Smooth muscle cell (in vitro differentiated cells): ENCODE data around the gene DOK7. TPM values are rescaled to one million over a fixed set of nuclear protein-coding genes. Genes with fewer than 3 reads are reported as not detected.

Experiments used
- DNase-seq: peaks from one replicate; lab custom pipeline; 2025; ENCODE audit not compliant: unreplicated experiment; lab: John Stamatoyannopoulos, UW
- H2AFZ ChIP-seq: fragments of 200-600 bp; sonication (generic); 2 replicates; pipeline ENCODE4 v1.6.0; 2016; ENCODE audit warnings: antibody characterized with exemption, low read depth, mild to moderate bottlenecking
- H3F3A ChIP-seq: fragments of 200-600 bp; sonication (generic); 2 replicates; pipeline ENCODE4 v1.6.0; 2017; ENCODE audit warnings: antibody characterized with exemption, low read depth
- H3K27ac ChIP-seq: fragments of 200-600 bp; sonication (generic); 2 replicates; pipeline ENCODE4 v1.5.1; 2016; ENCODE audit warnings: low read depth, mild to moderate bottlenecking
- H3K27me3 ChIP-seq: fragments of 200-600 bp; sonication (generic); 2 replicates; pipeline ENCODE4 v1.6.1; 2016; ENCODE audit warnings: low read depth, mild to moderate bottlenecking
- H3K36me3 ChIP-seq: fragments of 200-600 bp; sonication (generic); 2 replicates; pipeline ENCODE4 v1.5.1; 2016; ENCODE audit warnings: low read depth
- H3K4me1 ChIP-seq: fragments of 200-600 bp; sonication (generic); 2 replicates; pipeline ENCODE4 v1.5.1; 2016; ENCODE audit warnings: low read depth
- H3K4me2 ChIP-seq: fragments of 200-600 bp; sonication (generic); 2 replicates; pipeline ENCODE4 v1.6.0; 2016; ENCODE audit warnings: mild to moderate bottlenecking
- H3K4me3 ChIP-seq: fragments of 200-600 bp; sonication (generic); 2 replicates; pipeline ENCODE4 v1.5.1; 2016; ENCODE audit warnings: mild to moderate bottlenecking
- H3K79me2 ChIP-seq: fragments of 200-600 bp; sonication (generic); 2 replicates; pipeline ENCODE4 v1.6.0; 2016; ENCODE audit warnings: low read depth, mild to moderate bottlenecking
- H3K9ac ChIP-seq: fragments of 200-600 bp; sonication (generic); 2 replicates; pipeline ENCODE4 v1.6.0; 2016; ENCODE audit warnings: low read depth
- H3K9me3 ChIP-seq: fragments of 200-600 bp; sonication (generic); replicated peaks from 2 replicates; pipeline ENCODE4 v1.5.1; 2016; ENCODE audit warnings: low read depth
- H4K20me1 ChIP-seq: fragments of 200-600 bp; sonication (generic); 2 replicates; pipeline ENCODE4 v1.6.0; 2016; ENCODE audit warnings: low read depth
- CTCF ChIP-seq: fragments of 200-600 bp; sonication (generic); IDR thresholded peaks from 2 replicates; pipeline ENCODE4 v1.5.1; 2017; ENCODE audit warnings: borderline replicate concordance, mild to moderate bottlenecking, antibody characterized with exemption; ENCODE audit not compliant: insufficient read depth, poor library complexity, severe bottlenecking
- WGBS: methylation state at CpG from one replicate; pipeline ENCODE4 v1.1.7; 2016; ENCODE audit warnings: low lambda C conversion rate; 5-methylcytosine and 5-hydroxymethylcytosine counted together
- polyA plus RNA-seq: library from polyadenylated mRNA; unstranded; fragments of >200 nt; fragmentation: Nextera tagmentation; extraction: Ambion mirVana; gene quantifications from 2 replicates; pipeline ENCODE4 v1.2.1, GENCODE V29; 2016
- total RNA-seq: library from RNA; depleted of rRNA; stranded (reverse); fragments of >200 nt; gene quantifications from 2 replicates; pipeline ENCODE4 v1.2.3, GENCODE V29; 2014

Gene DOK7
- total and polyA plus RNA-seq, 2 experiments from 2014 or later: not detected

- Histone ChIP-seq H3K36me3 (no peaks in the 10 kb centered on the region), H3K4me3 (no peak overlapping the region), H2AFZ (no peak overlapping the region), H3K9ac (no peak overlapping the region), H3K4me2 (no peak overlapping the region), H3K9me3 (no peaks in the 10 kb centered on the region), H3K4me1 (no peaks in the 10 kb centered on the region), H3F3A (no peaks in the 10 kb centered on the region), H3K27me3 (peaks cover 2% of the 10 kb centered on the region), H3K79me2 (no peaks in the 10 kb centered on the region), H4K20me1 (no peaks in the 10 kb centered on the region), H3K27ac (no peak overlapping the region)
- WGBS: 93% methylated on average over 23 of the region's 23 CpGs
- DNase-seq: no peak
- TF ChIP-seq CTCF: no peak
Observed at GRCh38 chr4:3471098-3471760, 8.1 kb downstream of the DOK7 start.

GRCh38 chr4:3471886-3472285 lies 8.8 kb downstream of the DOK7 start:
- Histone ChIP-seq H4K20me1 (no peaks in the 10 kb centered on the region), H3K4me2 (no peak overlapping the region), H3K4me1 (no peaks in the 10 kb centered on the region), H3K79me2 (no peaks in the 10 kb centered on the region), H3K27ac (no peak overlapping the region), H3K27me3 (no peaks in the 10 kb centered on the region), H3K9me3 (no peaks in the 10 kb centered on the region), H2AFZ (no peak overlapping the region), H3K36me3 (no peaks in the 10 kb centered on the region), H3K4me3 (no peak overlapping the region), H3F3A (no peaks in the 10 kb centered on the region), H3K9ac (no peak overlapping the region)
- no peak for DNase-seq
- TF ChIP-seq CTCF: no peak
- 90% methylated on average over 15 of the region's 15 CpGs for WGBS

GRCh38 chr4:3472411-3473141 lies 9.5 kb downstream of the DOK7 start:
- no peak overlapping the region for H3K27ac ChIP-seq
- H3K27me3 ChIP-seq: no peaks in the 10 kb centered on the region
- TF ChIP-seq CTCF: no peak
- H3K9ac ChIP-seq: no peak overlapping the region
- no peaks in the 10 kb centered on the region for H3K36me3 ChIP-seq
- H4K20me1 ChIP-seq: no peaks in the 10 kb centered on the region
- H3K4me2 ChIP-seq: no peak overlapping the region
- H3K79me2 ChIP-seq: no peaks in the 10 kb centered on the region
- no peaks in the 10 kb centered on the region for H3K9me3 ChIP-seq
- WGBS: 92% methylated on average over 27 of the region's 27 CpGs
- no peak overlapping the region for H3K4me3 ChIP-seq
- no peak overlapping the region for H2AFZ ChIP-seq
- no peak for DNase-seq
- H3K4me1 ChIP-seq: no peaks in the 10 kb centered on the region
- no peaks in the 10 kb centered on the region for H3F3A ChIP-seq
